Smooth muscle cell (in vitro differentiated cells): ENCODE data around the gene OR12D3. TPM values are rescaled to one million over a fixed set of nuclear protein-coding genes. Genes with fewer than 3 reads are reported as not detected.

Experiments
- DNase-seq: peaks from one replicate; lab custom pipeline; 2025; ENCODE audit not compliant: unreplicated experiment; lab: John Stamatoyannopoulos, UW
- H2AFZ ChIP-seq: fragments of 200-600 bp; sonication (generic); 2 replicates; pipeline ENCODE4 v1.6.0; 2016; ENCODE audit warnings: antibody characterized with exemption, low read depth, mild to moderate bottlenecking
- H3F3A ChIP-seq: fragments of 200-600 bp; sonication (generic); 2 replicates; pipeline ENCODE4 v1.6.0; 2017; ENCODE audit warnings: antibody characterized with exemption, low read depth
- H3K27ac ChIP-seq: fragments of 200-600 bp; sonication (generic); 2 replicates; pipeline ENCODE4 v1.5.1; 2016; ENCODE audit warnings: low read depth, mild to moderate bottlenecking
- H3K27me3 ChIP-seq: fragments of 200-600 bp; sonication (generic); 2 replicates; pipeline ENCODE4 v1.6.1; 2016; ENCODE audit warnings: low read depth, mild to moderate bottlenecking
- H3K36me3 ChIP-seq: fragments of 200-600 bp; sonication (generic); 2 replicates; pipeline ENCODE4 v1.5.1; 2016; ENCODE audit warnings: low read depth
- H3K4me1 ChIP-seq: fragments of 200-600 bp; sonication (generic); 2 replicates; pipeline ENCODE4 v1.5.1; 2016; ENCODE audit warnings: low read depth
- H3K4me2 ChIP-seq: fragments of 200-600 bp; sonication (generic); 2 replicates; pipeline ENCODE4 v1.6.0; 2016; ENCODE audit warnings: mild to moderate bottlenecking
- H3K4me3 ChIP-seq: fragments of 200-600 bp; sonication (generic); 2 replicates; pipeline ENCODE4 v1.5.1; 2016; ENCODE audit warnings: mild to moderate bottlenecking
- H3K79me2 ChIP-seq: fragments of 200-600 bp; sonication (generic); 2 replicates; pipeline ENCODE4 v1.6.0; 2016; ENCODE audit warnings: low read depth, mild to moderate bottlenecking
- H3K9ac ChIP-seq: fragments of 200-600 bp; sonication (generic); 2 replicates; pipeline ENCODE4 v1.6.0; 2016; ENCODE audit warnings: low read depth
- H3K9me3 ChIP-seq: fragments of 200-600 bp; sonication (generic); replicated peaks from 2 replicates; pipeline ENCODE4 v1.5.1; 2016; ENCODE audit warnings: low read depth
- H4K20me1 ChIP-seq: fragments of 200-600 bp; sonication (generic); 2 replicates; pipeline ENCODE4 v1.6.0; 2016; ENCODE audit warnings: low read depth
- WGBS: methylation state at CpG from one replicate; pipeline ENCODE4 v1.1.7; 2016; ENCODE audit warnings: low lambda C conversion rate; 5-methylcytosine and 5-hydroxymethylcytosine counted together
- polyA plus RNA-seq: library from polyadenylated mRNA; unstranded; fragments of >200 nt; fragmentation: Nextera tagmentation; extraction: Ambion mirVana; gene quantifications from 2 replicates; pipeline ENCODE4 v1.2.1, GENCODE V29; 2016
- total RNA-seq: library from RNA; depleted of rRNA; stranded (reverse); fragments of >200 nt; gene quantifications from 2 replicates; pipeline ENCODE4 v1.2.3, GENCODE V29; 2014
- TF ChIP-seq, protein P1 (sequence below): fragments of 200-600 bp; sonication (generic); IDR thresholded peaks from 2 replicates; pipeline ENCODE4 v1.5.1; 2017; ENCODE audit warnings: borderline replicate concordance, mild to moderate bottlenecking, antibody characterized with exemption; ENCODE audit not compliant: insufficient read depth, poor library complexity, severe bottlenecking

Gene OR12D3
- total and polyA plus RNA-seq, 2 experiments from 2014 or later: not detected

GRCh38 chr6:29388533-29388932 is 13.4 kb upstream of the OR12D3 start:
- Histone ChIP-seq H3F3A (no peaks in the 10 kb centered on the region), H4K20me1 (no peaks in the 10 kb centered on the region), H3K27me3 (no peaks in the 10 kb centered on the region), H3K4me1 (no peaks in the 10 kb centered on the region), H3K27ac (no peak overlapping the region), H3K4me3 (no peak overlapping the region), H3K9me3 (no peaks in the 10 kb centered on the region), H3K36me3 (no peaks in the 10 kb centered on the region), H3K79me2 (no peaks in the 10 kb centered on the region), H3K9ac (no peak overlapping the region), H2AFZ (no peak overlapping the region), H3K4me2 (no peak overlapping the region)
- DNase-seq: no peak
- TF ChIP-seq, protein P1, sequence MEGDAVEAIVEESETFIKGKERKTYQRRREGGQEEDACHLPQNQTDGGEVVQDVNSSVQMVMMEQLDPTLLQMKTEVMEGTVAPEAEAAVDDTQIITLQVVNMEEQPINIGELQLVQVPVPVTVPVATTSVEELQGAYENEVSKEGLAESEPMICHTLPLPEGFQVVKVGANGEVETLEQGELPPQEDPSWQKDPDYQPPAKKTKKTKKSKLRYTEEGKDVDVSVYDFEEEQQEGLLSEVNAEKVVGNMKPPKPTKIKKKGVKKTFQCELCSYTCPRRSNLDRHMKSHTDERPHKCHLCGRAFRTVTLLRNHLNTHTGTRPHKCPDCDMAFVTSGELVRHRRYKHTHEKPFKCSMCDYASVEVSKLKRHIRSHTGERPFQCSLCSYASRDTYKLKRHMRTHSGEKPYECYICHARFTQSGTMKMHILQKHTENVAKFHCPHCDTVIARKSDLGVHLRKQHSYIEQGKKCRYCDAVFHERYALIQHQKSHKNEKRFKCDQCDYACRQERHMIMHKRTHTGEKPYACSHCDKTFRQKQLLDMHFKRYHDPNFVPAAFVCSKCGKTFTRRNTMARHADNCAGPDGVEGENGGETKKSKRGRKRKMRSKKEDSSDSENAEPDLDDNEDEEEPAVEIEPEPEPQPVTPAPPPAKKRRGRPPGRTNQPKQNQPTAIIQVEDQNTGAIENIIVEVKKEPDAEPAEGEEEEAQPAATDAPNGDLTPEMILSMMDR: no peak
- 54% methylated on average over 4 of the region's 4 CpGs for WGBS

DNA sequence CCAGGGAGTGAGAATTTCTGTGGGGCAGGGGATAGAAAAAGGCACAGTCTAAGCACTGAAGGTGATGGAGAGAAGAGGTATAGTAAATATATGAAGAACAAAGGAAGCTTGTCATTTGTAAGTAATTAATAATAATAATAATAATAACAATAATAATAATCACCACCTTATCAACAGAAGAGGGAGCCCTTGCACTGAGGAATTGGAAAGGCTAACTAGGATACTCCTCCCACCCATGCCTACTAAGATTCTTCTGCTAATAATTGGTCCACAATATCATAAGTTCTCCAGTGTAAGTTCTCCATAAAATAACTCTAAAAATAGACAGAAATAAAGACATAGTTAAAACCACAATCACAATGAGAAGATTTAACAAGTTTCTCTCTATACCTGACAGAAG is 912 bp upstream of the OR12D3 start:
- Histone ChIP-seq H3K79me2 (no peaks in the 10 kb centered on the region), H3K27ac (no peak overlapping the region), H3K4me2 (no peak overlapping the region), H3K4me1 (no peaks in the 10 kb centered on the region), H2AFZ (no peak overlapping the region), H3K27me3 (no peaks in the 10 kb centered on the region), H3K36me3 (no peaks in the 10 kb centered on the region), H3K4me3 (no peak overlapping the region), H4K20me1 (no peaks in the 10 kb centered on the region), H3K9me3 (no peaks in the 10 kb centered on the region), H3K9ac (no peak overlapping the region), H3F3A (no peaks in the 10 kb centered on the region)
- no peak for DNase-seq
- TF ChIP-seq, protein P1: peak; percentile 44

DNA sequence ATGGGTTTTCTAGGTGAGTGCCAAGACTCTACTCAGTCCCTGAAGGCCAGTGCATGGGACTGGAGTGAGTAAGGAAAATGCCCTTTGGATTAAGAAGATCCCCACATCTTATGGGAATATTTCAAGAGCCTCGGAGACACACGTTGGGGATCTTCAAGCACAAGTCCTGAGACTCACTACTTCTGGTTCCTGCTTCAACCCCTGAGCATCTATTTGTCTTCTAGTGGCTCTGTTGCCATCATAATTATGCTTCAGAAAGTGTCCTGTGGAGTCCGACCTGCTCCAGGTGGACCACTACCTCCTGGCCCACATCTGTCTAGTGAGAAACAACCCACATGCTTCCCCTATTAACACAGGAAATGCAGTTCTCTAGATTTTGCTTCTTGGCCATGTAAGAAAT is 6.3 kb downstream of the OR12D3 start, which contains the start of gene OR5V1:
Gene OR5V1, minus strand, starts transcription at position 101 of the 400 bp plus-strand sequence. CDS start 12,670 bp downstream, outside the sequence.
- Histone ChIP-seq H3K4me2 (no peak within 1 kb of the TSS), H3K4me1 (no peaks in the 10 kb centered on the region), H3K27ac (no peak within 1 kb of the TSS), H3K27me3 (no peaks in the 10 kb centered on the region), H3K36me3 (no peaks in the 10 kb centered on the region), H3K79me2 (no peaks in the 10 kb centered on the region), H3F3A (no peaks in the 10 kb centered on the region), H3K4me3 (no peak within 1 kb of the TSS), H3K9me3 (no peaks in the 10 kb centered on the region), H4K20me1 (no peaks in the 10 kb centered on the region), H2AFZ (no peak within 1 kb of the TSS), H3K9ac (no peak within 1 kb of the TSS)
- no peak for DNase-seq
- 93% methylated on average over 3 of the region's 3 CpGs for WGBS
- TF ChIP-seq, protein P1: no peak

DNA sequence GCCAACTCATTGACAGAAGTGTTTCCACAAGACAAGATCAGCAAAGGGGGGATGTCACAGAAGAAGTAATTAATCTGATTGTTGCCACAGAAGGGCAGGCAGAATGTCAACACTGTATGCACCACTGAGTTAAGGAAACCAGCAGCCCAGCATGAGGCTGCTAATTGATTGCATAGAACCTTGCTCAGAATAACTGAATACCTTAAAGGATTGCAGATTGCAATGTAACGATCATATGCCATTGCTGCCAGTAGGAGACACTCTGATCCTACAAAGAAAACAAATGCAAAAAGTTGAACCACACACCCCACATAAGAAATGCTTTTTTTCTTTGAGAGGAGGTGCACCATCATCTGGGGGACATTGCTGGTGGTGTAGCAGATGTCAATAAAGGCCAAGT is 19.5 kb downstream of the OR12D3 start:
- no peak overlapping the region for H3K4me2 ChIP-seq
- H3K27ac ChIP-seq: no peak overlapping the region
- H3K9ac ChIP-seq: no peak overlapping the region
- H4K20me1 ChIP-seq: no peaks in the 10 kb centered on the region
- no peaks in the 10 kb centered on the region for H3K79me2 ChIP-seq
- H2AFZ ChIP-seq: no peak overlapping the region
- no peaks in the 10 kb centered on the region for H3K36me3 ChIP-seq
- no peaks in the 10 kb centered on the region for H3K27me3 ChIP-seq
- DNase-seq: no peak
- no peaks in the 10 kb centered on the region for H3K9me3 ChIP-seq
- no peaks in the 10 kb centered on the region for H3F3A ChIP-seq
- TF ChIP-seq, protein P1: no peak
- WGBS: 74% methylated on average over 1 of the region's 1 CpG
- no peak overlapping the region for H3K4me3 ChIP-seq
- H3K4me1 ChIP-seq: no peaks in the 10 kb centered on the region
